Liver (tissue), 9 donors: Measurements from ENCODE around the gene LAD1. TPM values are rescaled to one million over a fixed set of nuclear protein-coding genes. Genes with fewer than 3 reads are reported as not detected.

Experiments used
- DNase-seq: peaks from one replicate; pipeline ENCODE4 v3.0.0-alpha.2; 2017; ENCODE audit warnings: low spot score
- H3K27ac ChIP-seq, 2 donors: one replicate each; pipeline ENCODE4 v1.7.0; 2013; ENCODE audit warnings: inconsistent platforms in 2 of 2, low read length in 2 of 2, control low read depth in 1 of 2, low read depth in 1 of 2, mild to moderate bottlenecking in 1 of 2
- H3K27me3 ChIP-seq, 4 donors: one replicate each; pipeline versions ENCODE4 v1.6.1 to v1.7.0; 2013; ENCODE audit warnings: low read length in 3 of 4, inconsistent platforms in 1 of 4, mild to moderate bottlenecking in 1 of 4, moderate library complexity in 1 of 4; ENCODE audit not compliant: control insufficient read depth in 4 of 4, insufficient read depth in 4 of 4
- H3K36me3 ChIP-seq, 4 donors: one replicate each; pipeline versions ENCODE4 v1.6.1 to v1.7.0; 2013; ENCODE audit warnings: low read length in 3 of 4, mild to moderate bottlenecking in 3 of 4, low read depth in 1 of 4, moderate library complexity in 1 of 4; ENCODE audit not compliant: control insufficient read depth in 4 of 4, insufficient read depth in 3 of 4
- H3K4me1 ChIP-seq, 4 donors: one replicate each; pipeline versions ENCODE4 v1.6.1 to v1.7.0; 2013; ENCODE audit warnings: low read length in 3 of 4, mild to moderate bottlenecking in 3 of 4, moderate library complexity in 1 of 4; ENCODE audit not compliant: control insufficient read depth in 4 of 4, insufficient read depth in 4 of 4
- H3K4me3 ChIP-seq, 3 donors: one replicate each; pipeline versions ENCODE4 v1.6.1 to v1.7.0; 2013; ENCODE audit warnings: low read length in 3 of 3, control low read depth in 1 of 3, low read depth in 1 of 3, mild to moderate bottlenecking in 1 of 3
- H3K9ac ChIP-seq, 2 donors: one replicate each; pipeline ENCODE4 v1.7.0; 2013; ENCODE audit warnings: low read length in 2 of 2, mild to moderate bottlenecking in 2 of 2, moderate library complexity in 2 of 2, control low read depth in 1 of 2, low read depth in 1 of 2
- H3K9me3 ChIP-seq, 4 donors: one replicate each; pipeline versions ENCODE4 v1.6.1 to v1.7.0; 2013; ENCODE audit warnings: low read length in 3 of 4; ENCODE audit not compliant: control insufficient read depth in 4 of 4
- EGR1 ChIP-seq, 2 donors: IDR thresholded peaks; 2 replicates each; pipeline ENCODE4 v1.6.1; 2016 to 2018; ENCODE audit warnings: antibody characterized with exemption in 2 of 2, low read depth in 2 of 2
- FOXA2 ChIP-seq: IDR thresholded peaks from 2 replicates; pipeline ENCODE4 v1.6.1; 2016; ENCODE audit warnings: antibody characterized with exemption
- GABPA ChIP-seq, 2 donors: IDR thresholded peaks in 1 of 2; conservative IDR thresholded peaks in 1 of 2; 2 replicates each; pipeline ENCODE4 v1.6.1; 2016; ENCODE audit warnings: antibody characterized with exemption in 2 of 2, mild to moderate bottlenecking in 1 of 2, moderate library complexity in 1 of 2
- HNF4G ChIP-seq: IDR thresholded peaks from 2 replicates; pipeline ENCODE4 v1.6.1; 2016; ENCODE audit warnings: antibody characterized with exemption
- JUND ChIP-seq, 2 donors: IDR thresholded peaks; 2 replicates each; pipeline ENCODE4 v1.6.1; 2016; ENCODE audit warnings: antibody characterized with exemption in 2 of 2
- RAD21 ChIP-seq, 2 donors: IDR thresholded peaks; 2 replicates each; pipeline ENCODE4 v1.6.1; 2016; ENCODE audit warnings: antibody characterized with exemption in 2 of 2, mild to moderate bottlenecking in 2 of 2
- RXRA ChIP-seq, 2 donors: IDR thresholded peaks; 2 replicates each; pipeline ENCODE4 v1.6.1; 2017 to 2018; ENCODE audit warnings: antibody characterized with exemption in 2 of 2, mild to moderate bottlenecking in 1 of 2
- SP1 ChIP-seq: IDR thresholded peaks from 2 replicates; pipeline ENCODE4 v1.6.1; 2018; ENCODE audit warnings: antibody characterized with exemption, mild to moderate bottlenecking
- TAF1 ChIP-seq: conservative IDR thresholded peaks from 2 replicates; pipeline ENCODE4 v1.6.1; 2016; ENCODE audit warnings: antibody characterized with exemption, mild to moderate bottlenecking
- WGBS: extraction: QIAGEN DNeasy Blood & Tissue Kit; methylation state at CpG from one replicate; pipeline ENCODE4 v1.1.7; 2013; 5-methylcytosine and 5-hydroxymethylcytosine counted together
- polyA plus RNA-seq, 2 donors: library from polyadenylated mRNA; stranded (reverse) in 1 of 2; unstranded in 1 of 2; fragments of 200-250 nt in 1 of 2; fragments of >200 nt in 1 of 2; fragmentation: Nextera tagmentation in 1 of 2; extraction: Ambion mirVana in 1 of 2; gene quantifications; one replicate each; pipeline versions ENCODE4 v1.2.1 to v1.2.3, GENCODE V29; 2013 to 2015
- total RNA-seq, 2 donors: library from RNA; depleted of rRNA; stranded (reverse); fragments of >200 nt; gene quantifications; one replicate each; pipeline ENCODE4 v1.2.3, GENCODE V29; 2014
- TF ChIP-seq, protein P1 (sequence below): fragments of 150-350 bp; IDR thresholded peaks from 2 replicates; pipeline ENCODE4 v1.5.1; 2017; ENCODE audit warnings: improper control_type of control experiment, low read depth, low read length; ENCODE audit not compliant: missing input control
- TF ChIP-seq, protein P2 (sequence below): IDR thresholded peaks from 2 replicates; pipeline ENCODE4 v1.6.1; 2016; ENCODE audit warnings: antibody characterized with exemption, mild to moderate bottlenecking
- TF ChIP-seq, protein P3 (sequence below): IDR thresholded peaks from 2 replicates; pipeline ENCODE4 v1.6.1; 2016; ENCODE audit warnings: antibody characterized with exemption
- TF ChIP-seq, protein P4 (sequence below): IDR thresholded peaks from 2 replicates; pipeline ENCODE4 v1.6.1; 2016; ENCODE audit warnings: antibody characterized with exemption
- TF ChIP-seq, protein P5 (sequence below): IDR thresholded peaks from 2 replicates; pipeline ENCODE4 v1.6.1; 2016; ENCODE audit warnings: antibody characterized with exemption
- donor health status: healthy.
- donor health status: healthy.
- donor health status: healthy.
- donor health status: healthy.
- donor health status: healthy.

Gene LAD1
- total and polyA plus RNA-seq, 4 donors = 3.4 to 13.7 (median 8.5) TPM

DNA sequence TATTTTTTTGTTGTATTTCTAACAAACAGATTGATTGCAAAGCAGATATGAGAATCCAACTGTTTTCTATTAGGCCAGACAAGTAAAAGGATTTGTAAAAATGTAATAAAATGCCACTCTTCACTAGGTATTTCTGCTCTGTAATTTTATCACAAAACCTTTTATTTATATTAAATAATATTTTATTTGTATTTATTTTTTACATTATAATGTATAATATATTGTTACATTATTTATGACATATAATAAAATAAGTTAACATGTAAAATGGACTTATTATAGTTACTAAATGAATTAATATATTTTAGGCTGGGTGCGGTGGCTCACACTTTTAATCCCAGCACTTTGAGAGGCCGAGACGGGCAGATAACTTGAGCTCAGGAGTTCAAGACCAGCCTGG is 35.1 kb upstream of the LAD1 start:
- Histone ChIP-seq H3K36me3 (no peaks in the 10 kb centered on the region), H3K4me1 (peaks cover 0 to 6% (median 3%) of the 10 kb centered on the region in 4 donors), H3K27ac (no peak overlapping the region), H3K9me3 (no peaks in the 10 kb centered on the region), H3K4me3 (no peak overlapping the region), H3K9ac (no peak overlapping the region), H3K27me3 (no peaks in the 10 kb centered on the region)
- DNase-seq = no peak
- TF ChIP-seq JUND (IDR thresholded peaks at IDR 0.05) (no peak), FOXA2 (no peak), GABPA (IDR thresholded peaks at IDR 0.05 in 1 of 2, conservative IDR thresholded peaks at IDR 0.05 in 1 of 2) (no peak), RXRA (IDR thresholded peaks at IDR 0.05) (no peak), RAD21 (IDR thresholded peaks at IDR 0.05) (no peak)
- TF ChIP-seq, protein P1, sequence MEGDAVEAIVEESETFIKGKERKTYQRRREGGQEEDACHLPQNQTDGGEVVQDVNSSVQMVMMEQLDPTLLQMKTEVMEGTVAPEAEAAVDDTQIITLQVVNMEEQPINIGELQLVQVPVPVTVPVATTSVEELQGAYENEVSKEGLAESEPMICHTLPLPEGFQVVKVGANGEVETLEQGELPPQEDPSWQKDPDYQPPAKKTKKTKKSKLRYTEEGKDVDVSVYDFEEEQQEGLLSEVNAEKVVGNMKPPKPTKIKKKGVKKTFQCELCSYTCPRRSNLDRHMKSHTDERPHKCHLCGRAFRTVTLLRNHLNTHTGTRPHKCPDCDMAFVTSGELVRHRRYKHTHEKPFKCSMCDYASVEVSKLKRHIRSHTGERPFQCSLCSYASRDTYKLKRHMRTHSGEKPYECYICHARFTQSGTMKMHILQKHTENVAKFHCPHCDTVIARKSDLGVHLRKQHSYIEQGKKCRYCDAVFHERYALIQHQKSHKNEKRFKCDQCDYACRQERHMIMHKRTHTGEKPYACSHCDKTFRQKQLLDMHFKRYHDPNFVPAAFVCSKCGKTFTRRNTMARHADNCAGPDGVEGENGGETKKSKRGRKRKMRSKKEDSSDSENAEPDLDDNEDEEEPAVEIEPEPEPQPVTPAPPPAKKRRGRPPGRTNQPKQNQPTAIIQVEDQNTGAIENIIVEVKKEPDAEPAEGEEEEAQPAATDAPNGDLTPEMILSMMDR = no peak
- TF ChIP-seq, protein P2, sequence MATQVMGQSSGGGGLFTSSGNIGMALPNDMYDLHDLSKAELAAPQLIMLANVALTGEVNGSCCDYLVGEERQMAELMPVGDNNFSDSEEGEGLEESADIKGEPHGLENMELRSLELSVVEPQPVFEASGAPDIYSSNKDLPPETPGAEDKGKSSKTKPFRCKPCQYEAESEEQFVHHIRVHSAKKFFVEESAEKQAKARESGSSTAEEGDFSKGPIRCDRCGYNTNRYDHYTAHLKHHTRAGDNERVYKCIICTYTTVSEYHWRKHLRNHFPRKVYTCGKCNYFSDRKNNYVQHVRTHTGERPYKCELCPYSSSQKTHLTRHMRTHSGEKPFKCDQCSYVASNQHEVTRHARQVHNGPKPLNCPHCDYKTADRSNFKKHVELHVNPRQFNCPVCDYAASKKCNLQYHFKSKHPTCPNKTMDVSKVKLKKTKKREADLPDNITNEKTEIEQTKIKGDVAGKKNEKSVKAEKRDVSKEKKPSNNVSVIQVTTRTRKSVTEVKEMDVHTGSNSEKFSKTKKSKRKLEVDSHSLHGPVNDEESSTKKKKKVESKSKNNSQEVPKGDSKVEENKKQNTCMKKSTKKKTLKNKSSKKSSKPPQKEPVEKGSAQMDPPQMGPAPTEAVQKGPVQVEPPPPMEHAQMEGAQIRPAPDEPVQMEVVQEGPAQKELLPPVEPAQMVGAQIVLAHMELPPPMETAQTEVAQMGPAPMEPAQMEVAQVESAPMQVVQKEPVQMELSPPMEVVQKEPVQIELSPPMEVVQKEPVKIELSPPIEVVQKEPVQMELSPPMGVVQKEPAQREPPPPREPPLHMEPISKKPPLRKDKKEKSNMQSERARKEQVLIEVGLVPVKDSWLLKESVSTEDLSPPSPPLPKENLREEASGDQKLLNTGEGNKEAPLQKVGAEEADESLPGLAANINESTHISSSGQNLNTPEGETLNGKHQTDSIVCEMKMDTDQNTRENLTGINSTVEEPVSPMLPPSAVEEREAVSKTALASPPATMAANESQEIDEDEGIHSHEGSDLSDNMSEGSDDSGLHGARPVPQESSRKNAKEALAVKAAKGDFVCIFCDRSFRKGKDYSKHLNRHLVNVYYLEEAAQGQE = no peak
- TF ChIP-seq, protein P3, sequence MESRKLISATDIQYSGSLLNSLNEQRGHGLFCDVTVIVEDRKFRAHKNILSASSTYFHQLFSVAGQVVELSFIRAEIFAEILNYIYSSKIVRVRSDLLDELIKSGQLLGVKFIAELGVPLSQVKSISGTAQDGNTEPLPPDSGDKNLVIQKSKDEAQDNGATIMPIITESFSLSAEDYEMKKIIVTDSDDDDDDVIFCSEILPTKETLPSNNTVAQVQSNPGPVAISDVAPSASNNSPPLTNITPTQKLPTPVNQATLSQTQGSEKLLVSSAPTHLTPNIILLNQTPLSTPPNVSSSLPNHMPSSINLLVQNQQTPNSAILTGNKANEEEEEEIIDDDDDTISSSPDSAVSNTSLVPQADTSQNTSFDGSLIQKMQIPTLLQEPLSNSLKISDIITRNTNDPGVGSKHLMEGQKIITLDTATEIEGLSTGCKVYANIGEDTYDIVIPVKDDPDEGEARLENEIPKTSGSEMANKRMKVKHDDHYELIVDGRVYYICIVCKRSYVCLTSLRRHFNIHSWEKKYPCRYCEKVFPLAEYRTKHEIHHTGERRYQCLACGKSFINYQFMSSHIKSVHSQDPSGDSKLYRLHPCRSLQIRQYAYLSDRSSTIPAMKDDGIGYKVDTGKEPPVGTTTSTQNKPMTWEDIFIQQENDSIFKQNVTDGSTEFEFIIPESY = no peak
- 94% methylated on average over 3 of the region's 3 CpGs for WGBS

DNA sequence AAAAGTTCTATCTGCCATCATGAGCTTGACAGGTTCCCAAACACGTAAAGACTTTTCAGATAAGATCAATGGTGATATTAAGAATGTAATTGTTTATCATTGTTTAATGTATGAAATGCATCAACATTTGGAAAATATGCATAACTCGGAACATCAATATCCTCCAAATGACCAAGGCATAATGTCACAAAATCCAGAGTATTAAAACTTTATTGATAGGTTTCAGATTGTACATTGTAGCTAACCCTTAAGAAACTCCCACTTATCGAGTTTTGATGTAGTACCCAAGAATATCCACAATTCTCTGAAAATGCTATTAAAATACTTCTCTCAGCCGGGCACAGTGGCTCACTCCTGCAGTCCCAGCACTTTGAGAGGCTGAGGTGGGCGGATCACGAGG is 34.5 kb upstream of the LAD1 start:
- no peak for DNase-seq
- WGBS = 83% methylated on average over 6 of the region's 6 CpGs
- Histone ChIP-seq H3K27me3 (no peaks in the 10 kb centered on the region), H3K4me3 (no peak overlapping the region), H3K9me3 (no peaks in the 10 kb centered on the region), H3K36me3 (no peaks in the 10 kb centered on the region), H3K4me1 (peaks cover 0 to 6% (median 3%) of the 10 kb centered on the region in 4 donors), H3K27ac (no peak overlapping the region), H3K9ac (no peak overlapping the region)
- TF ChIP-seq RAD21 (IDR thresholded peaks at IDR 0.05) = no peak
- TF ChIP-seq, protein P4, sequence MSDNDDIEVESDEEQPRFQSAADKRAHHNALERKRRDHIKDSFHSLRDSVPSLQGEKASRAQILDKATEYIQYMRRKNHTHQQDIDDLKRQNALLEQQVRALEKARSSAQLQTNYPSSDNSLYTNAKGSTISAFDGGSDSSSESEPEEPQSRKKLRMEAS = no peak
- TF ChIP-seq GABPA (IDR thresholded peaks at IDR 0.05 in 1 of 2, conservative IDR thresholded peaks at IDR 0.05 in 1 of 2) = no peak
- no peak for TF ChIP-seq RXRA (IDR thresholded peaks at IDR 0.05)
- no peak for TF ChIP-seq HNF4G
- TF ChIP-seq EGR1 (IDR thresholded peaks at IDR 0.05; ENCODE audit: low read depth in 2 of 2) = no peak
- TF ChIP-seq FOXA2 = no peak
- TF ChIP-seq, protein P5, sequence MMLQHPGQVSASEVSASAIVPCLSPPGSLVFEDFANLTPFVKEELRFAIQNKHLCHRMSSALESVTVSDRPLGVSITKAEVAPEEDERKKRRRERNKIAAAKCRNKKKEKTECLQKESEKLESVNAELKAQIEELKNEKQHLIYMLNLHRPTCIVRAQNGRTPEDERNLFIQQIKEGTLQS = no peak
- TF ChIP-seq, protein P1 = no peak
- no peak for TF ChIP-seq SP1
- TF ChIP-seq TAF1 = no peak
